Right lobe of liver (tissue), 6 donors: Measurements from ENCODE around the gene LGMN. TPM values are rescaled to one million over a fixed set of nuclear protein-coding genes. Genes with fewer than 3 reads are reported as not detected.

Experiments used
- ATAC-seq, 4 donors: fragments of 200-7000 bp; cut with Tn5 transposase; one replicate each; pipeline ENCODE4 v1.9.1; 2020; ENCODE audit warnings: mild to moderate bottlenecking in 4 of 4, moderate library complexity in 4 of 4
- DNase-seq, 3 donors: peaks; one replicate each; pipeline ENCODE4 v3.0.0-alpha.2; 2020
- H3K27ac ChIP-seq, 3 donors: fragments of 200-600 bp; one replicate each; pipeline ENCODE4 v1.8.0; 2022
- H3K27me3 ChIP-seq, 2 donors: fragments of 200-600 bp; one replicate each; pipeline ENCODE4 v1.8.0; 2022
- H3K36me3 ChIP-seq, 4 donors: fragments of 200-600 bp; sonication (generic) in 1 of 4; one replicate each; pipeline versions ENCODE4 v1.5.1 to v1.8.0; 2017 to 2022; ENCODE audit warnings: control low read depth in 1 of 4
- H3K4me1 ChIP-seq, 4 donors: fragments of 200-600 bp; sonication (generic) in 1 of 4; one replicate each; pipeline versions ENCODE4 v1.5.1 to v1.8.0; 2017 to 2022; ENCODE audit warnings: control low read depth in 1 of 4
- H3K4me3 ChIP-seq, 3 donors: fragments of 200-600 bp; one replicate each; pipeline ENCODE4 v1.8.0; 2022
- H3K9me3 ChIP-seq, 4 donors: fragments of 200-600 bp; sonication (generic) in 1 of 4; one replicate each; pipeline versions ENCODE4 v1.5.1 to v1.8.0; 2017 to 2022; ENCODE audit warnings: control low read depth in 1 of 4
- POLR2A ChIP-seq: fragments of 450-650 bp; IDR thresholded peaks from one replicate; pipeline ENCODE4 v1.6.1; 2017; ENCODE audit warnings: antibody characterized with exemption, mild to moderate bottlenecking
- WGBS: methylation state at CpG from one replicate; pipeline ENCODE4 v1.1.6; 2018; ENCODE audit warnings: low coverage, low lambda C conversion rate; ENCODE audit not compliant: insufficient coverage; ENCODE audit errors: missing lambda C conversion rate; 5-methylcytosine and 5-hydroxymethylcytosine counted together
- intact Hi-C, 2 donors: fragments of 100-400 bp; cut with DNase I; formaldehyde crosslinking; loops; one replicate each; pipeline versions ENCODE4 v1.11.2 to v1.14.1; 2022
- total RNA-seq, 6 experiments: library from RNA; depleted of rRNA in 2 of 6; stranded (reverse); fragments of >200 nt in 2 of 6; fragmentation: NEBNext Ultra II Directional in 3 of 6; extraction: Animal tissue kit (Norgen Biotek cat#: 25700) in 3 of 6; gene quantifications; one replicate each; pipeline versions ENCODE4 v1.1.0 to v1.2.4, GENCODE V29; 2016 to 2023
- TF ChIP-seq, protein P1 (sequence below), 4 donors: fragments of 200-600 bp in 3 of 4; fragments of 450-650 bp in 1 of 4; IDR thresholded peaks; one replicate each; pipeline versions ENCODE4 v1.5.1 to v1.8.0; 2016 to 2022; ENCODE audit warnings: antibody characterized with exemption in 4 of 4, mild to moderate bottlenecking in 2 of 4
- donor health status: DM: no; HTN: yes; CAD: no.
- donor health status: DM: no; HTN: no; CAD: no.
- donor health status: DM: no; HTN: no; CAD: no.
- donor health status: DM: no; HTN: yes; CAD: no.
- donor health status: DM: no; HTN: yes; CAD: no.

Gene LGMN
- total RNA-seq, 6 experiments from 2014 or later = 39.6 to 111 (median 49.3) TPM

DNA sequence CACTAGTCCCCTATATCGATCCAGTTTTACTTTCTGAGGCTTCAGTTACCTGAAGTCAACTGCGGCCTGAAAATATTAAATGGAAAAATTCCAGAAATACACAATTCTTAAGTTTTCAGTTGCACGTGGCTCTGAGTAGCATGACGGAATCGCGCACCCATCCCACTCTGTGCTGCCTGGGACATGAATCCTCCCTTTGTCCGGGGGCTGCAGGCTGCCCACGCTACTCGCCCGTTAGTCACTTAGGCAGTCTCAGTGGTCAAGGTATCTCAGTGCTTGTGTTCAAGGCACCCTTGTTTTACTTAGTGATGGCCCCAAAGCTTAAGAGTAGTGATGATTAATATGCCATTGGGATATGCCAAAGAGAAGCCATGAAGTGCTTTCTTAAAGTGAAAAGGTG, 46.6 kb downstream of the LGMN start:
- ATAC-seq = no peak
- H3K4me3 ChIP-seq = no peak overlapping the region
- 91% methylated on average over 10 of the region's 10 CpGs for WGBS
- peak in 1 of 3 donors; percentile 14 for DNase-seq
- intact Hi-C loops = no loop called here
- H3K4me1 ChIP-seq = peaks cover 0 to 5% (median 0%) of the 10 kb centered on the region in 4 donors
- no peaks in the 10 kb centered on the region for H3K27me3 ChIP-seq
- peaks cover 0 to 6% (median 2%) of the 10 kb centered on the region in 4 donors for H3K36me3 ChIP-seq
- no peak for TF ChIP-seq POLR2A
- TF ChIP-seq, protein P1, sequence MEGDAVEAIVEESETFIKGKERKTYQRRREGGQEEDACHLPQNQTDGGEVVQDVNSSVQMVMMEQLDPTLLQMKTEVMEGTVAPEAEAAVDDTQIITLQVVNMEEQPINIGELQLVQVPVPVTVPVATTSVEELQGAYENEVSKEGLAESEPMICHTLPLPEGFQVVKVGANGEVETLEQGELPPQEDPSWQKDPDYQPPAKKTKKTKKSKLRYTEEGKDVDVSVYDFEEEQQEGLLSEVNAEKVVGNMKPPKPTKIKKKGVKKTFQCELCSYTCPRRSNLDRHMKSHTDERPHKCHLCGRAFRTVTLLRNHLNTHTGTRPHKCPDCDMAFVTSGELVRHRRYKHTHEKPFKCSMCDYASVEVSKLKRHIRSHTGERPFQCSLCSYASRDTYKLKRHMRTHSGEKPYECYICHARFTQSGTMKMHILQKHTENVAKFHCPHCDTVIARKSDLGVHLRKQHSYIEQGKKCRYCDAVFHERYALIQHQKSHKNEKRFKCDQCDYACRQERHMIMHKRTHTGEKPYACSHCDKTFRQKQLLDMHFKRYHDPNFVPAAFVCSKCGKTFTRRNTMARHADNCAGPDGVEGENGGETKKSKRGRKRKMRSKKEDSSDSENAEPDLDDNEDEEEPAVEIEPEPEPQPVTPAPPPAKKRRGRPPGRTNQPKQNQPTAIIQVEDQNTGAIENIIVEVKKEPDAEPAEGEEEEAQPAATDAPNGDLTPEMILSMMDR (IDR thresholded peaks at IDR 0.05) = no peak
- H3K9me3 ChIP-seq = no peaks in the 10 kb centered on the region
- H3K27ac ChIP-seq = no peak overlapping the region

DNA sequence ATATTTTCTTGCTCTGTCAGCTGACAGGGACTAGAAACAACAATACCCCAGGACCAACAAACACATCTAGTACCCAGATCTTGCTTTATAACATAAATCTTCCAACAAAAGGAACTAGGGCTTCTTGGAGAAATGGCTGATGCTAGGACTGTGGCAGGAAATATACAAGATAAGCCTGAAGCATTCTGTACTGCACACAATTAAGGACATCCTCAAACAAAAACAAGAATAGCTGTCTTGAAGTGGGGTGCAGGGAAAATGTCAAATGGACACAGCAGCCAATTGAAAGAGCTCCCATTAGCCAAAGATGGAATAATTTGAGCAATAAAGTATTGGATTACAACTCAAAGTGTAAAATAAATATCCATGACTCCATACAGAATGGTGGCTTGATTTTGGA, 50.0 kb downstream of the LGMN start:
- H3K9me3 ChIP-seq = no peaks in the 10 kb centered on the region
- intact Hi-C loops = no loop called here
- DNase-seq (no peak), ATAC-seq (peak in 3 of 4 donors; percentile 32 to 72 (median 50))
- no peaks in the 10 kb centered on the region for H3K27me3 ChIP-seq
- TF ChIP-seq, protein P1 (IDR thresholded peaks at IDR 0.05) = no peak
- TF ChIP-seq POLR2A = no peak
- H3K4me3 ChIP-seq = no peak overlapping the region
- peak overlapping the region in 1 of 3 donors; percentile 53 for H3K27ac ChIP-seq
- H3K36me3 ChIP-seq = no peaks in the 10 kb centered on the region
- H3K4me1 ChIP-seq = peaks cover 0 to 6% (median 2%) of the 10 kb centered on the region in 4 donors

DNA sequence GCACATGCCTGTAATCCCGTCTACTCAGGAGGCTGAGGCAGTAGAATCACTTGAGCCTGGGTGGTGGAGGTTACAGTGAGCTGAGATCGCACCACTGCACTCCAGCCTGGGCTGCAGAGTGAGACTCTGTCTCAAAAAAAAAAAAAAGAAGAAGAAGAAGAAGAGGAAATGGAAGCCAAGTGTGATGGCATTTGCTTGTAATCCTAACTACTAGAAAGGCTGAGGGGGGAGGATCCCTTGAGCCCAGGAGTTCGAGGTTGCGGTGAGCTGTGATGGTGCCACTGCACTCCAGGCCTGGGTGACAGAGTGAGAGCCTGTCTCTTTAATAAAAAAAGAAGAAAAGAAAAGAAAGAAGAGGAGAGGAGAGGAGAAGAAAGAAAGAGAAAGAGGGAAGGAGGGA, 52.1 kb downstream of the LGMN start:
- DNase-seq (peak in 1 of 3 donors; percentile 18), ATAC-seq (no peak)
- TF ChIP-seq POLR2A = no peak
- TF ChIP-seq, protein P1 (IDR thresholded peaks at IDR 0.05) = no peak
- Histone ChIP-seq H3K27ac (no peak overlapping the region), H3K27me3 (no peaks in the 10 kb centered on the region), H3K4me1 (peaks cover 0 to 17% (median 8%) of the 10 kb centered on the region in 4 donors), H3K9me3 (no peaks in the 10 kb centered on the region), H3K36me3 (no peaks in the 10 kb centered on the region), H3K4me3 (no peak overlapping the region)
- 71% methylated on average over 4 of the region's 4 CpGs for WGBS
- intact Hi-C loops = no loop called here

GRCh38 chr14:92695562-92695961, 52.9 kb downstream of the LGMN start:
- WGBS = 85% methylated on average over 1 of the region's 1 CpG
- peaks cover 0 to 17% (median 8%) of the 10 kb centered on the region in 4 donors for H3K4me1 ChIP-seq
- H3K36me3 ChIP-seq = no peaks in the 10 kb centered on the region
- intact Hi-C loops = no loop called here
- no peak overlapping the region for H3K27ac ChIP-seq
- H3K27me3 ChIP-seq = no peaks in the 10 kb centered on the region
- DNase-seq = no peak
- no peak overlapping the region for H3K4me3 ChIP-seq
- no peaks in the 10 kb centered on the region for H3K9me3 ChIP-seq
- ATAC-seq = no peak
- TF ChIP-seq, protein P1 (IDR thresholded peaks at IDR 0.05) = no peak
- no peak for TF ChIP-seq POLR2A

GRCh38 chr14:92694807-92695206, 53.6 kb downstream of the LGMN start:
- H3K27ac ChIP-seq = no peak overlapping the region

More at GRCh38 chr14:92694807-92695206, 53.6 kb downstream of the LGMN start:
- H3K27me3 ChIP-seq = no peaks in the 10 kb centered on the region
- intact Hi-C loops = no loop called here
- ATAC-seq (no peak), DNase-seq (peak in 1 of 3 donors; percentile 43)
- H3K4me1 ChIP-seq = peaks cover 0 to 17% (median 8%) of the 10 kb centered on the region in 4 donors
- no peaks in the 10 kb centered on the region for H3K36me3 ChIP-seq
- H3K9me3 ChIP-seq = no peaks in the 10 kb centered on the region
- 24% methylated on average over 5 of the region's 5 CpGs for WGBS
- no peak overlapping the region for H3K4me3 ChIP-seq
- TF ChIP-seq, protein P1 (IDR thresholded peaks at IDR 0.05) = no peak
- no peak for TF ChIP-seq POLR2A
